Measurements from ENCODE around the gene ZNF79. TPM values are rescaled to one million over a fixed set of nuclear protein-coding genes. Genes with fewer than 3 reads are reported as not detected.

Gene ZNF79
- total RNA-seq, 1 experiment from 2014 or later: 11.6 TPM

- intact Hi-C loops (cut with micrococcal nuclease; ENCODE audit: unreplicated experiment): no loop called here
- ChIA-PET CTCF (interaction anchor here (0.6 kb wide), 1 partner anchor 18 kb away, joined by 5 read pairs; no protein-coding TSS in a partner anchor), POLR2A (ENCODE audit: low non-redundant PET) (no interaction called here)
- H3K4me1 ChIP-seq (ENCODE audit: insufficient read depth, low read length, poor library complexity, severe bottlenecking): no peaks in the 10 kb centered on the region
- TF ChIP-seq CTCF (conservative IDR thresholded peaks at IDR 0.05; ENCODE audit: low read depth, low read length) (no peak), EZH2 (IDR thresholded peaks at IDR 0.05; ENCODE audit: borderline replicate concordance, low read depth, low read length, poor library complexity, severe bottlenecking) (no peak)
- no TSS peak for BruUV-seq (replicated peaks)
- H3K9me3 ChIP-seq (ENCODE audit: low read depth, low read length, poor library complexity, severe bottlenecking): no peaks in the 10 kb centered on the region
- no peaks in the 10 kb centered on the region for H3K27me3 ChIP-seq (replicated peaks; ENCODE audit: insufficient read depth, low read depth, low read length, poor library complexity)
- no peak overlapping the region for H3K27ac ChIP-seq (ENCODE audit: low read depth, low read length, poor library complexity, severe bottlenecking)
- H3K36me3 ChIP-seq (ENCODE audit: insufficient read depth, low read length, poor library complexity, severe bottlenecking): peaks cover 9% of the 10 kb centered on the region
- H3K4me3 ChIP-seq (ENCODE audit: low read depth, low read length, poor library complexity, severe bottlenecking): no peak overlapping the region
- no peak for DNase-seq (ENCODE audit: low spot score)
Measured at GRCh38 chr9:127474592-127474991, 50.4 kb downstream of the ZNF79 start.

GRCh38 chr9:127479507-127480081 is 55.4 kb downstream of the ZNF79 start:
- ChIA-PET CTCF (no interaction called here), POLR2A (ENCODE audit: low non-redundant PET) (no interaction called here)
- H3K4me1 ChIP-seq (ENCODE audit: insufficient read depth, low read length, poor library complexity, severe bottlenecking): no peaks in the 10 kb centered on the region
- no peaks in the 10 kb centered on the region for H3K9me3 ChIP-seq (ENCODE audit: low read depth, low read length, poor library complexity, severe bottlenecking)
- TF ChIP-seq CTCF (conservative IDR thresholded peaks at IDR 0.05; ENCODE audit: low read depth, low read length) (no peak), EZH2 (IDR thresholded peaks at IDR 0.05; ENCODE audit: borderline replicate concordance, low read depth, low read length, poor library complexity, severe bottlenecking) (no peak)
- no TSS peak for BruUV-seq (replicated peaks)
- DNase-seq (ENCODE audit: low spot score): no peak
- intact Hi-C loops (cut with micrococcal nuclease; ENCODE audit: unreplicated experiment): no loop called here
- H3K27me3 ChIP-seq (replicated peaks; ENCODE audit: insufficient read depth, low read depth, low read length, poor library complexity): no peaks in the 10 kb centered on the region
- peaks cover 16% of the 10 kb centered on the region for H3K36me3 ChIP-seq (ENCODE audit: insufficient read depth, low read length, poor library complexity, severe bottlenecking)
- no peak overlapping the region for H3K4me3 ChIP-seq (ENCODE audit: low read depth, low read length, poor library complexity, severe bottlenecking)
- H3K27ac ChIP-seq (ENCODE audit: low read depth, low read length, poor library complexity, severe bottlenecking): no peak overlapping the region

GRCh38 chr9:127482662-127483061 is 58.5 kb downstream of the ZNF79 start:
- BruUV-seq (replicated peaks): no TSS peak
- Histone ChIP-seq H3K9me3 (ENCODE audit: low read depth, low read length, poor library complexity, severe bottlenecking) (no peaks in the 10 kb centered on the region), H3K27ac (ENCODE audit: low read depth, low read length, poor library complexity, severe bottlenecking) (no peak overlapping the region), H3K27me3 (replicated peaks; ENCODE audit: insufficient read depth, low read depth, low read length, poor library complexity) (no peaks in the 10 kb centered on the region), H3K36me3 (ENCODE audit: insufficient read depth, low read length, poor library complexity, severe bottlenecking) (peaks cover 16% of the 10 kb centered on the region), H3K4me3 (ENCODE audit: low read depth, low read length, poor library complexity, severe bottlenecking) (no peak overlapping the region), H3K4me1 (ENCODE audit: insufficient read depth, low read length, poor library complexity, severe bottlenecking) (peaks cover 5% of the 10 kb centered on the region)
- ChIA-PET CTCF (no interaction called here), POLR2A (ENCODE audit: low non-redundant PET) (no interaction called here)
- TF ChIP-seq CTCF (conservative IDR thresholded peaks at IDR 0.05; ENCODE audit: low read depth, low read length) (no peak), EZH2 (IDR thresholded peaks at IDR 0.05; ENCODE audit: borderline replicate concordance, low read depth, low read length, poor library complexity, severe bottlenecking) (no peak)
- DNase-seq (ENCODE audit: low spot score): no peak
- intact Hi-C loops (cut with micrococcal nuclease; ENCODE audit: unreplicated experiment): no loop called here
